ENCODE results near the gene LNX1.

- TF ChIP-seq POLR2A (IDR thresholded peaks at IDR 0.05) (no peak), CTCF (IDR thresholded peaks at IDR 0.05) (no peak)
Observed at GRCh38 chr4:53573696-53574095, 17.6 kb downstream of the LNX1 start.
